A172 (cell line): Measurements from ENCODE around the gene SEMA4D. TPM values are rescaled to one million over a fixed set of nuclear protein-coding genes. Genes with fewer than 3 reads are reported as not detected.

Source experiments
- DNase-seq: peaks from one replicate; pipeline ENCODE4 v3.0.0-alpha.2; 2015; ENCODE audit warnings: low spot score
- total RNA-seq: library from RNA; depleted of rRNA; stranded (reverse); fragments of >200 nt; shearing (Covaris generic); gene quantifications from 2 replicates; pipeline ENCODE4 v1.2.3, GENCODE V29; 2014; rRNA removed

SEMA4D gene
- total RNA-seq, 1 experiment from 2014 or later: 5.1 TPM

- DNase-seq: no peak
Observed at GRCh38 chr9:89315482-89315881, 182.4 kb downstream of the SEMA4D start.

GRCh38 chr9:89314955-89315354, 183.0 kb downstream of the SEMA4D start:
- DNase-seq: no peak

- no peak for DNase-seq
Observed at GRCh38 chr9:89313842-89314241, 184.1 kb downstream of the SEMA4D start.

- peak; percentile 52 for DNase-seq
Observed at GRCh38 chr9:89312222-89312571, 185.7 kb downstream of the SEMA4D start.

- DNase-seq: no peak
Observed at GRCh38 chr9:89311346-89312221, 186.3 kb downstream of the SEMA4D start.

Other genes with a start within 250 kb of the SEMA4D start
- gene CKS2, start 186.9 kb downstream of the SEMA4D start, total RNA-seq: 446 and 553 TPM in 2 replicates
- 33.2 and 33.8 TPM in 2 replicates for gene SECISBP2, start 179.6 kb downstream of the SEMA4D start, total RNA-seq
- 6.0 and 10.2 TPM in 2 replicates for gene GADD45G, start 106.9 kb upstream of the SEMA4D start, total RNA-seq